ENCODE measurements around the gene SLC47A1. TPM values are rescaled to one million over a fixed set of nuclear protein-coding genes. Genes with fewer than 3 reads are reported as not detected.

Gene SLC47A1
- total and polyA plus RNA-seq, 9 of the 15 experiments (the other 6 are each of a cell fraction or from before 2014, with no cell fraction given), result not detected

DNA sequence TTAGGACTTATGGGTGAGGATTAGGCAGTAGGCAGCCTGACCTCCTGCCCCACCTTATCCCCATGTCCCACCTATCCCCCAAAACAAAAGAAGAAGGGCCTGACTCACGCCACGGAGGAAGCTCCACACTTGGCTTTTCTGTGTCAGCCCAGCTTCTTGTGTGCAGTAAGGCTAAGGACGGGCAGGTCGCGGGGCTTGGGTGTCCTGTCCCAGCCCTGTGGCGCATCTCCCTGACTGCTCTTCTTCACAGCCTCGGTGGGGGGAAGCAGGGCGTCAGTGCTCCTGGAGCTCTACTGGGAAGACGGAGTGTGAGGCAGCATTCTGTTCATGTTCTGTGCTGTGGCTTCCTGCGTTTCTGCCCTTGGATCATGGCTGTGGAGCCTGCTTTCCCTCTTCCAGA is 80.3 kb downstream of the SLC47A1 start:
- FAIRE-seq, result no peak
- POLR2A ChIA-PET, result no interaction called here
- in situ Hi-C loops (cut with MboI) (no loop called here), intact Hi-C loops (cut with micrococcal nuclease) (no loop called here)
- Histone ChIP-seq H3K27me3 (ENCODE audit: control insufficient read depth in 2 of 2, insufficient read depth in 2 of 2, low read length in 2 of 2) (peaks cover 0 to 5% of the 10 kb centered on the region in 2 experiments; a peak in 1 of 5 replicates), H3K4me1 (replicated peaks in 1 of 2; ENCODE audit: control insufficient read depth in 2 of 2, insufficient read depth in 2 of 2, low read length in 2 of 2) (no peaks in the 10 kb centered on the region), H2AFZ (ENCODE audit: low read depth, low read length) (no peak overlapping the region), H3K9ac (ENCODE audit: insufficient read depth in 1 of 2, low read depth in 2 of 2, low read length in 2 of 2) (no peak overlapping the region), H3K79me2 (ENCODE audit: control insufficient read depth, insufficient read depth, low read length) (no peaks in the 10 kb centered on the region), H3K36me3 (ENCODE audit: control insufficient read depth, insufficient read depth, low read length) (no peaks in the 10 kb centered on the region), H4K20me1 (replicated peaks; ENCODE audit: control insufficient read depth, insufficient read depth, low read length) (no peaks in the 10 kb centered on the region), H3K4me2 (ENCODE audit: insufficient read depth, low read length) (no peak overlapping the region), H3K9me3 (replicated peaks; ENCODE audit: control insufficient read depth, insufficient read depth, low read depth, low read length) (no peaks in the 10 kb centered on the region; the same call in 1 of the 2 replicates), H3K27ac (ENCODE audit: extremely low read depth, low read depth, low read length) (no peak overlapping the region), H3K4me3 (no peak overlapping the region), H3K9me1 (ENCODE audit: control insufficient read depth, insufficient read depth, low read length) (no peaks in the 10 kb centered on the region)
- no peak for ATAC-seq
- no TSS peak for BruUV-seq (replicated peaks)
- CTCF ChIA-PET (ENCODE audit: low intra/inter-chr PET ratio), result no interaction called here
- TF ChIP-seq NR2F6 (CRISPR knock-in tag; IDR thresholded peaks at IDR 0.05), result no peak
- no peak for TF ChIP-seq ZNF76 (CRISPR knock-in tag; IDR thresholded peaks at IDR 0.05; ENCODE audit: borderline replicate concordance)
- no peak for DNase-seq (ENCODE audit: extremely low read depth in 1 of 4, low spot score in 3 of 4)
- 0% methylated on average over 7 of the region's 10 CpGs for WGBS (ENCODE audit: insufficient coverage, low coverage, missing lambda C conversion rate)

DNA sequence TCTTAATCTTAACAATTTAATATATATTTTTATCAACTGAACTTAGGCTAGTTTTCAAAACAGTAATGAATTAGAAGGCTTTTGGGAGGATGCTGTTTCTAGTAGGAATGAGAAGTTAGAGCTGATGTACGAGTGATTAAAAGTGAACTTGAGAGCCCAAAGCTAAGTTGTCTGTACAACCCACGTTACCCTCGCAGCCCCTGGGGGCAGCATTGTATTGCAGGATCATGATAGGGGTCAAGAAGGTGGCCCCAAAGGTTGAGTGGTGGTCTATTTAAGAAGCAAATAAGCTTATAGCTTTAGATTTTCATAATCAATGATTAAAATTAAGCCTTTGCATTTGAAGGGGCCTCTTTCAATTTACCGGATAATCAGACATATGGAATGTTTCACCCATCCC is 81.2 kb downstream of the SLC47A1 start:
- TF ChIP-seq SMC3 (conservative IDR thresholded peaks at IDR 0.05; ENCODE audit: insufficient read depth, low read depth, low read length) (no peak), ZKSCAN1 (IDR thresholded peaks at IDR 0.05; ENCODE audit: low read depth, low read length) (no peak), ZNF695 (CRISPR knock-in tag; IDR thresholded peaks at IDR 0.05) (no peak), GTF2F1 (IDR thresholded peaks at IDR 0.05; ENCODE audit: low read depth, low read length) (no peak), NFRKB (IDR thresholded peaks at IDR 0.05; ENCODE audit: low read depth) (no peak), DDX20 (tag; IDR thresholded peaks at IDR 0.05; ENCODE audit: low read depth) (no peak), ILK (tag; IDR thresholded peaks at IDR 0.05; ENCODE audit: borderline replicate concordance, low read depth) (no peak)
- Histone ChIP-seq H3K27ac (ENCODE audit: extremely low read depth, low read depth, low read length) (no peak overlapping the region), H4K20me1 (replicated peaks; ENCODE audit: control insufficient read depth, insufficient read depth, low read length) (no peaks in the 10 kb centered on the region), H3K4me2 (ENCODE audit: insufficient read depth, low read length) (no peak overlapping the region), H3K36me3 (ENCODE audit: control insufficient read depth, insufficient read depth, low read length) (no peaks in the 10 kb centered on the region), H3K4me3 (no peak overlapping the region), H3K27me3 (ENCODE audit: control insufficient read depth in 2 of 2, insufficient read depth in 2 of 2, low read length in 2 of 2) (peaks cover 0 to 5% of the 10 kb centered on the region in 2 experiments; a peak in 1 of 5 replicates), H3K4me1 (replicated peaks in 1 of 2; ENCODE audit: control insufficient read depth in 2 of 2, insufficient read depth in 2 of 2, low read length in 2 of 2) (no peaks in the 10 kb centered on the region), H2AFZ (ENCODE audit: low read depth, low read length) (no peak overlapping the region), H3K9ac (ENCODE audit: insufficient read depth in 1 of 2, low read depth in 2 of 2, low read length in 2 of 2) (no peak overlapping the region), H3K9me3 (replicated peaks; ENCODE audit: control insufficient read depth, insufficient read depth, low read depth, low read length) (peaks cover 4% of the 10 kb centered on the region), H3K9me1 (ENCODE audit: control insufficient read depth, insufficient read depth, low read length) (no peaks in the 10 kb centered on the region), H3K79me2 (ENCODE audit: control insufficient read depth, insufficient read depth, low read length) (no peaks in the 10 kb centered on the region)
- no TSS peak for BruUV-seq (replicated peaks)
- in situ Hi-C loops (cut with MboI) (no loop called here), intact Hi-C loops (cut with micrococcal nuclease) (no loop called here)
- 0% methylated on average over 4 of the region's 4 CpGs for WGBS (ENCODE audit: insufficient coverage, low coverage, missing lambda C conversion rate)
- ATAC-seq (no peak), FAIRE-seq (no peak), DNase-seq (ENCODE audit: extremely low read depth in 1 of 4, low spot score in 3 of 4) (no peak)
- CTCF ChIA-PET (ENCODE audit: low intra/inter-chr PET ratio), result no interaction called here
- POLR2A ChIA-PET, result no interaction called here

Data from K562 (cell line).